ENCODE data around the gene HOXC10.

- TF ChIP-seq RAD21 (IDR thresholded peaks at IDR 0.05; ENCODE audit: low read depth) (no peak), EZH2phosphoT487 (IDR thresholded peaks at IDR 0.05; ENCODE audit: borderline replicate concordance) (no peak), CTCF (IDR thresholded peaks at IDR 0.05 in 2 of 3, conservative IDR thresholded peaks at IDR 0.05 in 1 of 3; ENCODE audit: borderline replicate concordance in 1 of 3, insufficient read depth in 1 of 3, low read depth in 2 of 3, low read length in 2 of 3) (no peak), ELF1 (IDR thresholded peaks at IDR 0.05; ENCODE audit: borderline replicate concordance, low read depth) (no peak), POLR2A (IDR thresholded peaks at IDR 0.05; ENCODE audit: borderline replicate concordance, extremely low read depth, insufficient read depth, insufficient read length) (no peak), TCF7L2 (IDR thresholded peaks at IDR 0.05; ENCODE audit: borderline replicate concordance, extremely low read depth, insufficient read depth, insufficient read length) (no peak), EGR1 (IDR thresholded peaks at IDR 0.05; ENCODE audit: low read depth) (no peak), CEBPB (IDR thresholded peaks at IDR 0.05; ENCODE audit: low read depth) (no peak)
- TF ChIP-seq, protein P1, sequence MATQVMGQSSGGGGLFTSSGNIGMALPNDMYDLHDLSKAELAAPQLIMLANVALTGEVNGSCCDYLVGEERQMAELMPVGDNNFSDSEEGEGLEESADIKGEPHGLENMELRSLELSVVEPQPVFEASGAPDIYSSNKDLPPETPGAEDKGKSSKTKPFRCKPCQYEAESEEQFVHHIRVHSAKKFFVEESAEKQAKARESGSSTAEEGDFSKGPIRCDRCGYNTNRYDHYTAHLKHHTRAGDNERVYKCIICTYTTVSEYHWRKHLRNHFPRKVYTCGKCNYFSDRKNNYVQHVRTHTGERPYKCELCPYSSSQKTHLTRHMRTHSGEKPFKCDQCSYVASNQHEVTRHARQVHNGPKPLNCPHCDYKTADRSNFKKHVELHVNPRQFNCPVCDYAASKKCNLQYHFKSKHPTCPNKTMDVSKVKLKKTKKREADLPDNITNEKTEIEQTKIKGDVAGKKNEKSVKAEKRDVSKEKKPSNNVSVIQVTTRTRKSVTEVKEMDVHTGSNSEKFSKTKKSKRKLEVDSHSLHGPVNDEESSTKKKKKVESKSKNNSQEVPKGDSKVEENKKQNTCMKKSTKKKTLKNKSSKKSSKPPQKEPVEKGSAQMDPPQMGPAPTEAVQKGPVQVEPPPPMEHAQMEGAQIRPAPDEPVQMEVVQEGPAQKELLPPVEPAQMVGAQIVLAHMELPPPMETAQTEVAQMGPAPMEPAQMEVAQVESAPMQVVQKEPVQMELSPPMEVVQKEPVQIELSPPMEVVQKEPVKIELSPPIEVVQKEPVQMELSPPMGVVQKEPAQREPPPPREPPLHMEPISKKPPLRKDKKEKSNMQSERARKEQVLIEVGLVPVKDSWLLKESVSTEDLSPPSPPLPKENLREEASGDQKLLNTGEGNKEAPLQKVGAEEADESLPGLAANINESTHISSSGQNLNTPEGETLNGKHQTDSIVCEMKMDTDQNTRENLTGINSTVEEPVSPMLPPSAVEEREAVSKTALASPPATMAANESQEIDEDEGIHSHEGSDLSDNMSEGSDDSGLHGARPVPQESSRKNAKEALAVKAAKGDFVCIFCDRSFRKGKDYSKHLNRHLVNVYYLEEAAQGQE (IDR thresholded peaks at IDR 0.05; ENCODE audit: low read depth), result no peak
- TF ChIP-seq, protein P2, sequence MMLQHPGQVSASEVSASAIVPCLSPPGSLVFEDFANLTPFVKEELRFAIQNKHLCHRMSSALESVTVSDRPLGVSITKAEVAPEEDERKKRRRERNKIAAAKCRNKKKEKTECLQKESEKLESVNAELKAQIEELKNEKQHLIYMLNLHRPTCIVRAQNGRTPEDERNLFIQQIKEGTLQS (IDR thresholded peaks at IDR 0.05), result no peak
Observed at GRCh38 chr12:53953831-53954693, 30.9 kb upstream of the HOXC10 start.
